ENCODE results near the gene AGTRAP. TPM values are rescaled to one million over a fixed set of nuclear protein-coding genes. Genes with fewer than 3 reads are reported as not detected.

AGTRAP gene
- total and polyA plus RNA-seq, 10 donors: 40.8 to 120 (median 56.4) TPM

- TF ChIP-seq POLR2AphosphoS5 (IDR thresholded peaks at IDR 0.05) (peak in 1 of 3 donors; percentile 26), CTCF (IDR thresholded peaks at IDR 0.05 in 8 of 11, conservative IDR thresholded peaks at IDR 0.05 in 3 of 11) (no peak)
- Histone ChIP-seq H3K9me3 (no peaks in the 10 kb centered on the region), H3K4me1 (peaks cover 50 to 74% (median 68%) of the 10 kb centered on the region in 6 donors), H3K27me3 (replicated peaks in 1 of 7) (no peaks in the 10 kb centered on the region), H3K36me3 (peaks cover 0 to 33% (median 12%) of the 10 kb centered on the region in 6 donors), H3K4me3 (no peak overlapping the region), H3K27ac (peak overlapping the region in 3 of 8 donors; percentile 85 to 91 (median 86))
- intact Hi-C loops (cut with DNase I; ENCODE audit: low total_unique reads): no loop called here
- DNase-seq: no peak
- WGBS, 5 donors: 54 to 63% (median 56%) methylated on average over 5 of the region's 5 CpGs
Measured at GRCh38 chr1:11786168-11786567, 50.2 kb downstream of the AGTRAP start.

DNA sequence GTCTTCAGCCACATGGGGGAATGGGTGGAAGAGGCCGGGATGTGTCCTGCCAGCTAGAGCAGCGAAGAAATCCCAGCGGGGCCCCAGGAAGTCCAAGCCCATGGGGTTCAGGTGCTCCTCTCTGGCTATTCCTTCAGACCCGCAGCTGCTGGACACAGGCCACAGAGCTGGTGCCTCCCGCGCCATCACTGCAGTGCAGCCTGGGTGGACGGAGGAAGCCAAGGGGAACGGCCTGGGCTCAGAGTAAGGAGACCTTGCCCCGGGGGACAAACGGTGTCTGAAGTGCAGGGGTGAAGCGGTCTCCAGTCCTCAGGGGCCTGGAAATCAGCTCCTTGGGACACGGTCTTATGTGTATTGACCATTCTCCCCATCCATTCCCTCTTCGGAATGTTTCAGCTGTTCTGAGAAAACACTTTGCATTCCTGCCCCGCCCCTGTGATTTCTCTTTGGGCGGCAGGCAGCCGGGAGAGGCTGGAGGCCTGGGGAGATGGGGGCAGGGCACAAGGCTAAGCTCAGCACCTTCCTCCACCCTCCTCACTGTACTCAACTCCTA is 51.4 kb downstream of the AGTRAP start:
- H3K9me3 ChIP-seq: no peaks in the 10 kb centered on the region
- H3K4me3 ChIP-seq: no peak overlapping the region
- H3K4me1 ChIP-seq: peaks cover 54 to 85% (median 74%) of the 10 kb centered on the region in 6 donors
- H3K27ac ChIP-seq: peak overlapping the region; percentile 35 to 91 (median 86)
- no peaks in the 10 kb centered on the region for H3K27me3 ChIP-seq (replicated peaks in 1 of 7)
- intact Hi-C loops (cut with DNase I; ENCODE audit: low total_unique reads): no loop called here
- WGBS, 5 donors: 54 to 70% (median 67%) methylated on average over 12 to 16 of the region's 16 CpGs
- DNase-seq: no peak
- peaks cover 0 to 45% (median 23%) of the 10 kb centered on the region in 6 donors for H3K36me3 ChIP-seq
- TF ChIP-seq CTCF (IDR thresholded peaks at IDR 0.05 in 8 of 11, conservative IDR thresholded peaks at IDR 0.05 in 3 of 11) (no peak), POLR2A (IDR thresholded peaks at IDR 0.05) (no peak), POLR2AphosphoS5 (IDR thresholded peaks at IDR 0.05) (peak; percentile 16 to 67 (median 61))

GRCh38 chr1:11787804-11788436 is 52.0 kb downstream of the AGTRAP start:
- Histone ChIP-seq H3K27me3 (replicated peaks in 1 of 7) (no peaks in the 10 kb centered on the region), H3K4me3 (no peak overlapping the region), H3K4me1 (peaks cover 54 to 91% (median 76%) of the 10 kb centered on the region in 6 donors), H3K27ac (peak overlapping the region; percentile 35 to 91 (median 86)), H3K36me3 (peaks cover 0 to 51% (median 28%) of the 10 kb centered on the region in 6 donors), H3K9me3 (no peaks in the 10 kb centered on the region)
- intact Hi-C loops (cut with DNase I; ENCODE audit: low total_unique reads): no loop called here
- WGBS, 5 donors: 80 to 90% (median 85%) methylated on average over 7 to 14 of the region's 14 CpGs
- peak; percentile 73 for DNase-seq
- TF ChIP-seq CTCF (IDR thresholded peaks at IDR 0.05 in 8 of 11, conservative IDR thresholded peaks at IDR 0.05 in 3 of 11) (no peak), POLR2AphosphoS5 (IDR thresholded peaks at IDR 0.05) (peak; percentile 5 to 57 (median 17)), POLR2A (IDR thresholded peaks at IDR 0.05) (no peak)

DNA sequence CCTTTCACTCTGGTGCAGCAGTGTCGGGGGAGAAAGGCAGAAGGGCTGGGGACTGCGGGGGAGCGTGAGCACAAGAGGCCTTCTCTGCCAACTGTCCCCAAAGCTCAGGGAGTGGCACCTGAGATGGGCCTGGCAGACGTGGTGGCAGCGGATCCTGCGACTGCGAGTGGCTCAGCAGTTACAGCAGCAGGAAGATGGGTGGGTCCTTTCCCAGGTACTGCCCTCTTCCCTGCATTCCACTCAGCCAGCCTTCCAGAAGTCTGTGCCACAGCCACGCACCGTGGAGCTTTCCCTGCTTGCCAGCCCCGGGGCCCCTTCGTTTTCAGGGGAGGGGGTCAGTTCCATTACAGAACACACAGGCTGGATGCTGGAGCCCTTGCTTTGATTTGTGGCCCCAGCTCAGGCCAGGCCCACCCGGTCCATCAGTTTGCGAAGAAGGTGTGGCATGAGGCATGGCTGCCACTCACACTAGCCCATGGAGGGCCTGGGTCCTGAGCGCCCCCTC is 52.7 kb downstream of the AGTRAP start:
- DNase-seq: peak; percentile 71
- no peaks in the 10 kb centered on the region for H3K9me3 ChIP-seq
- peaks cover 54 to 94% (median 76%) of the 10 kb centered on the region in 6 donors for H3K4me1 ChIP-seq
- no peaks in the 10 kb centered on the region for H3K27me3 ChIP-seq (replicated peaks in 1 of 7)
- 83 to 93% (median 86%) methylated on average over 13 to 14 of the region's 14 CpGs for WGBS, 5 donors
- peak overlapping the region; percentile 63 to 91 (median 86) for H3K27ac ChIP-seq
- H3K4me3 ChIP-seq: no peak overlapping the region
- intact Hi-C loops (cut with DNase I; ENCODE audit: low total_unique reads): no loop called here
- H3K36me3 ChIP-seq: peaks cover 0 to 57% (median 33%) of the 10 kb centered on the region in 6 donors
- TF ChIP-seq POLR2AphosphoS5 (IDR thresholded peaks at IDR 0.05) (peak in 1 of 3 donors; percentile 19), POLR2A (IDR thresholded peaks at IDR 0.05) (no peak), CTCF (IDR thresholded peaks at IDR 0.05 in 8 of 11, conservative IDR thresholded peaks at IDR 0.05 in 3 of 11) (no peak)
